NOMO-1 treated with DMSO at 0.1 percent for 48 hours (cell line): ENCODE measurements around the gene NEU4.
A peak's percentile ranks its signal among the peaks of the same experiment; 100 is the strongest.

ENCODE experiments used
- DNase-seq: peaks from one replicate; lab custom pipeline; 2025; ENCODE audit not compliant: unreplicated experiment; lab: John Stamatoyannopoulos, UW

NEU4 gene

GRCh38 chr2:241849616-241850543 lies 40.9 kb downstream of the NEU4 start:
- DNase-seq, result no peak

GRCh38 chr2:241850544-241851324 lies 41.7 kb downstream of the NEU4 start:
- no peak for DNase-seq

GRCh38 chr2:241851325-241852115 lies 42.5 kb downstream of the NEU4 start:
- DNase-seq, result no peak

- DNase-seq, result no peak
These were observed 43.4 kb downstream of the NEU4 start for GRCh38 chr2:241852116-241852980.

GRCh38 chr2:241852981-241853631 lies 44.1 kb downstream of the NEU4 start:
- no peak for DNase-seq

- no peak for DNase-seq
These were observed 44.8 kb downstream of the NEU4 start for GRCh38 chr2:241853651-241854341.

GRCh38 chr2:241854342-241855244 lies 45.6 kb downstream of the NEU4 start:
- DNase-seq, result no peak

GRCh38 chr2:241855245-241855887 lies 46.4 kb downstream of the NEU4 start:
- DNase-seq, result no peak

GRCh38 chr2:241855888-241856422 lies 47.0 kb downstream of the NEU4 start:
- no peak for DNase-seq

- no peak for DNase-seq
These were observed 48.1 kb downstream of the NEU4 start for GRCh38 chr2:241857041-241857541.

- DNase-seq, result no peak
These were observed 48.7 kb downstream of the NEU4 start for GRCh38 chr2:241857572-241858121.

- DNase-seq, result no peak
These were observed 49.4 kb downstream of the NEU4 start, which contains the start of gene PDCD1 for GRCh38 chr2:241858206-241859016. Gene PDCD1, minus strand, starts transcription at chr2:241858894. Its CDS starts 56 bp downstream, at chr2:241858838.

- DNase-seq, result no peak
These were observed 50.0 kb downstream of the NEU4 start for GRCh38 chr2:241859017-241859435.

- peak; percentile 60 for DNase-seq
These were observed 50.6 kb downstream of the NEU4 start for GRCh38 chr2:241859436-241860183.
